Astrocyte (in vitro differentiated cells and primary cell): ENCODE measurements around the gene VIPR2. TPM values are rescaled to one million over a fixed set of nuclear protein-coding genes. Genes with fewer than 3 reads are reported as not detected.

Experiments used
- DNase-seq: peaks from one replicate; pipeline ENCODE4 v3.0.0-alpha.2; 2010; ENCODE audit warnings: low read depth
- FAIRE-seq: peaks from 2 replicates; lab custom pipeline; 2011; peaks lifted over from hg19 to GRCh38; lab: Jason Lieb, UNC
- H2AFZ ChIP-seq: 2 replicates; pipeline ENCODE4 v1.6.0; 2012; ENCODE audit warnings: low read depth, low read length, inconsistent platforms
- H3K27ac ChIP-seq: 2 replicates; pipeline ENCODE4 v1.5.1; 2011; ENCODE audit warnings: low read depth, low read length, inconsistent platforms
- H3K27me3 ChIP-seq: 2 replicates; pipeline ENCODE4 v1.6.0; 2011; ENCODE audit warnings: low read length, inconsistent platforms; ENCODE audit not compliant: insufficient read depth
- H3K36me3 ChIP-seq: 2 replicates; pipeline ENCODE4 v1.5.1; 2011; ENCODE audit warnings: low read length, inconsistent platforms; ENCODE audit not compliant: insufficient read depth
- H3K4me1 ChIP-seq: 2 replicates; pipeline ENCODE4 v1.5.1; 2011; ENCODE audit warnings: low read length, inconsistent platforms; ENCODE audit not compliant: insufficient read depth
- H3K4me2 ChIP-seq: 2 replicates; pipeline ENCODE4 v1.6.0; 2012; ENCODE audit warnings: low read length, inconsistent platforms
- H3K4me3 ChIP-seq: 2 replicates; pipeline ENCODE4 v1.5.1; 2011; ENCODE audit warnings: low read depth, mild to moderate bottlenecking, low read length, inconsistent platforms; ENCODE audit not compliant: insufficient read depth
- H3K79me2 ChIP-seq: 2 replicates; pipeline ENCODE4 v1.6.0; 2012; ENCODE audit warnings: mild to moderate bottlenecking, low read length, inconsistent platforms; ENCODE audit not compliant: insufficient read depth
- H3K9ac ChIP-seq: 2 replicates; pipeline ENCODE4 v1.6.0; 2012; ENCODE audit warnings: mild to moderate bottlenecking, low read length, inconsistent platforms
- H3K9me3 ChIP-seq: 2 replicates; pipeline ENCODE4 v1.5.1; 2012; ENCODE audit warnings: low read depth, mild to moderate bottlenecking, low read length, inconsistent platforms; ENCODE audit not compliant: insufficient read depth
- H4K20me1 ChIP-seq: 2 replicates; pipeline ENCODE4 v1.6.0; 2012; ENCODE audit warnings: low read length, inconsistent platforms; ENCODE audit not compliant: insufficient read depth
- H3K27ac Mint-ChIP-seq: one replicate; pipeline ENCODE4 v1.8.0; 2021; ENCODE audit warnings: mild to moderate bottlenecking, mixed read lengths; ENCODE audit not compliant: unreplicated experiment
- H3K27me3 Mint-ChIP-seq: one replicate; pipeline ENCODE4 v1.8.0; 2021; ENCODE audit warnings: low read depth, mixed read lengths; ENCODE audit not compliant: unreplicated experiment
- H3K36me3 Mint-ChIP-seq: one replicate; pipeline ENCODE4 v1.8.0; 2021; ENCODE audit warnings: low read depth, mixed read lengths; ENCODE audit not compliant: unreplicated experiment
- H3K4me1 Mint-ChIP-seq: one replicate; pipeline ENCODE4 v1.8.0; 2021; ENCODE audit warnings: low read depth, mixed read lengths; ENCODE audit not compliant: unreplicated experiment
- H3K4me3 Mint-ChIP-seq: one replicate; pipeline ENCODE4 v1.8.0; 2021; ENCODE audit warnings: mild to moderate bottlenecking, moderate library complexity, mixed read lengths; ENCODE audit not compliant: unreplicated experiment
- H3K9me3 Mint-ChIP-seq: one replicate; pipeline ENCODE4 v1.8.0; 2021; ENCODE audit warnings: mild to moderate bottlenecking, mixed read lengths; ENCODE audit not compliant: unreplicated experiment
- CTCF ChIP-seq: IDR thresholded peaks from 2 replicates; pipeline ENCODE4 v1.5.1; 2011; ENCODE audit warnings: low read depth, mild to moderate bottlenecking, inconsistent platforms, low read length, moderate library complexity; ENCODE audit not compliant: insufficient read depth
- EZH2 ChIP-seq: IDR thresholded peaks from 2 replicates; pipeline ENCODE4 v1.6.1; 2012; ENCODE audit warnings: mild to moderate bottlenecking, low read length, inconsistent platforms; ENCODE audit not compliant: insufficient read depth
- total RNA-seq: library from RNA; stranded (reverse); gene quantifications from 2 replicates; pipeline ENCODE4 v1.2.1, GENCODE V29; 2021

Gene VIPR2
- total RNA-seq, 1 donor from 2014 or later, result 0.68 TPM

GRCh38 chr7:159068893-159069448 is 75.7 kb downstream of the VIPR2 start:
- Histone ChIP-seq H3K36me3 (no peaks in the 10 kb centered on the region), H3K4me3 (no peak overlapping the region), H3K9me3 (no peaks in the 10 kb centered on the region), H3K4me2 (no peak overlapping the region), H2AFZ (no peak overlapping the region), H3K9ac (no peak overlapping the region), H4K20me1 (no peaks in the 10 kb centered on the region), H3K27me3 (no peaks in the 10 kb centered on the region), H3K27ac (no peak overlapping the region), H3K4me1 (no peaks in the 10 kb centered on the region), H3K79me2 (no peaks in the 10 kb centered on the region)
- H3K27me3 Mint-ChIP-seq, result peaks cover 25% of the 10 kb centered on the region
- no peaks in the 10 kb centered on the region for H3K36me3 Mint-ChIP-seq
- peaks cover 3% of the 10 kb centered on the region for H3K9me3 Mint-ChIP-seq
- TF ChIP-seq CTCF (no peak), EZH2 (no peak)
- FAIRE-seq (no peak), DNase-seq (no peak)
- H3K4me3 Mint-ChIP-seq, result no peak overlapping the region
- no peaks in the 10 kb centered on the region for H3K4me1 Mint-ChIP-seq
- H3K27ac Mint-ChIP-seq, result no peak overlapping the region

GRCh38 chr7:159068488-159068811 is 76.2 kb downstream of the VIPR2 start:
- H3K36me3 Mint-ChIP-seq, result no peaks in the 10 kb centered on the region
- Histone ChIP-seq H3K9me3 (no peaks in the 10 kb centered on the region), H3K4me2 (no peak overlapping the region), H3K79me2 (no peaks in the 10 kb centered on the region), H3K4me3 (no peak overlapping the region), H3K27ac (no peak overlapping the region), H3K9ac (no peak overlapping the region), H3K4me1 (no peaks in the 10 kb centered on the region), H3K36me3 (no peaks in the 10 kb centered on the region), H2AFZ (peak overlapping the region; percentile 26), H3K27me3 (no peaks in the 10 kb centered on the region), H4K20me1 (no peaks in the 10 kb centered on the region)
- no peak overlapping the region for H3K27ac Mint-ChIP-seq
- no peak for DNase-seq
- TF ChIP-seq EZH2 (no peak), CTCF (no peak)
- no peak for FAIRE-seq
- H3K9me3 Mint-ChIP-seq, result peaks cover 3% of the 10 kb centered on the region
- no peaks in the 10 kb centered on the region for H3K4me1 Mint-ChIP-seq
- no peak overlapping the region for H3K4me3 Mint-ChIP-seq
- peaks cover 25% of the 10 kb centered on the region for H3K27me3 Mint-ChIP-seq

DNA sequence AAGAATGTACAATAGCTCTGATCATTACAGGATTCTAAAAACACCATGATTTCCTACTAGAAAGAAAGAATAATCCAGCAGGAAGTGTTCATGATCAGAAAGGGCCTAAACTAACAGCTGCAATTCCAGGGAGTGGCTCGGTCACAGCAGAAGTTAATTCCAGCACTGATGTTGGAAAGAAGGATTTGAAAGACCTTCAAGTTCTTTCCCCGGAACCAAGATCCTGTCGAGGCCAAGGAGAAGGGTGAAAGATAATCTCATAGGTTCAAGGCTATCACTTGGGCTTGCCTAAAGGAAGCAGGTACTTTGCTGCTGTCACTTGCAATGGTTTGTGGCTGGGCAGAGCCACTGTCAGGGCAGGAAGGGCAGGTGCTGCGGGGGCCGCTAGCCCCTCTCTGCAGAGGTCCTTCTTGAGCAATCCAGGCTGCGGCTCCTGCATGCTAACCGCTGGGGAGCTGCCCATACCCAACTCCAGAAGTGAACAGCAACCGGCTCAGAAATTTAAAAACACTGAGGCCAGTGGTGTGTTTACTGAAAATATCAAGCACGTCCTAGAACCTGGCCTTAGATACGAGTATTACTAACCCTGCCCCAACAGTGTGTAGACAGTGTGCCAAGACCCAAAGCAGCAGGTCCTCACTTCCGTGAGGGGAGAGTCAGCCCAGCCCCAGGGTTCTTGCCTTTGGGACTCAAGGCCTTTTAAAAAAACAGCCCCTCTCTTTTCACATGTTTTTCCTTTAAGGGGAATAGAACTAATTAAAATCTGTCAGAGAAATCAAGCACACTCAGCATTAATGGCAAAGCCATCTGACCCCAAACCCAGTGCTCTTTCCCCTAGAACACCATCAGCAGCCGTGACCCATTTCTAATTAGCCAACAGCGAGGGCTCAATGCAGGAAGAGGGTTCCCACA is 76.8 kb downstream of the VIPR2 start:
- Histone ChIP-seq H3K27me3 (no peaks in the 10 kb centered on the region), H3K4me1 (no peaks in the 10 kb centered on the region), H4K20me1 (no peaks in the 10 kb centered on the region), H3K4me3 (no peak overlapping the region), H3K9ac (no peak overlapping the region), H2AFZ (peak overlapping the region; percentile 26), H3K36me3 (no peaks in the 10 kb centered on the region), H3K9me3 (no peaks in the 10 kb centered on the region), H3K79me2 (no peaks in the 10 kb centered on the region), H3K27ac (no peak overlapping the region), H3K4me2 (no peak overlapping the region)
- no peak for FAIRE-seq
- Mint-ChIP-seq H3K4me3 (no peak overlapping the region), H3K27ac (no peak overlapping the region), H3K36me3 (no peaks in the 10 kb centered on the region), H3K9me3 (peaks cover 3% of the 10 kb centered on the region), H3K4me1 (no peaks in the 10 kb centered on the region), H3K27me3 (peaks cover 25% of the 10 kb centered on the region)
- DNase-seq, result no peak
- TF ChIP-seq CTCF (no peak), EZH2 (no peak)
